HepG2 (cell line): ENCODE data around the gene BTBD19. TPM values are rescaled to one million over a fixed set of nuclear protein-coding genes. Genes with fewer than 3 reads are reported as not detected.

Experiments used
- AHDC1 ChIP-seq: sonication (generic); formaldehyde crosslinking; IDR thresholded peaks from 2 replicates; pipeline ENCODE4 v1.5.1; 2020; ENCODE audit warnings: mild to moderate bottlenecking, missing genetic modification reagents, borderline replicate concordance
- CCDC6 ChIP-seq: sonication (generic); formaldehyde crosslinking; IDR thresholded peaks from 2 replicates; pipeline ENCODE4 v1.8.1; 2022; ENCODE audit warnings: mild to moderate bottlenecking, missing genetic modification reagents, moderate library complexity
- EZH2 ChIP-seq: conservative IDR thresholded peaks from 2 replicates; pipeline ENCODE4 v1.6.1; 2012; ENCODE audit warnings: mild to moderate bottlenecking, low read depth, low read length, moderate library complexity
- KLF12 ChIP-seq: sonication (generic); formaldehyde crosslinking; IDR thresholded peaks from 2 replicates; pipeline ENCODE4 v1.4.0; 2020; ENCODE audit warnings: missing genetic modification reagents, borderline replicate concordance
- MATR3 ChIP-seq: sonication (generic); formaldehyde crosslinking; IDR thresholded peaks from 2 replicates; pipeline ENCODE4 v1.4.0; 2020; ENCODE audit warnings: missing genetic modification reagents
- MEF2D ChIP-seq: sonication (generic); formaldehyde crosslinking; IDR thresholded peaks from 2 replicates; pipeline ENCODE4 v1.5.1; 2020; ENCODE audit warnings: mild to moderate bottlenecking, missing genetic modification reagents
- MEIS2 ChIP-seq: sonication (generic); formaldehyde crosslinking; IDR thresholded peaks from 2 replicates; pipeline ENCODE4 v1.9.0; 2021; ENCODE audit warnings: mild to moderate bottlenecking, missing genetic modification reagents
- MXI1 ChIP-seq: IDR thresholded peaks from 3 replicates; pipeline ENCODE4 v1.6.1; 2012; ENCODE audit warnings: low read depth, low read length, inconsistent platforms, borderline replicate concordance
- NONO ChIP-seq, 2 experiments: fragments of 450-650 bp in 1 of 2; sonication (generic) in 1 of 2; formaldehyde crosslinking in 1 of 2; IDR thresholded peaks in 1 of 2; conservative IDR thresholded peaks in 1 of 2; 2 replicates each; pipeline versions ENCODE4 v1.6.1 to v1.8.0; 2017 to 2022; ENCODE audit warnings: mild to moderate bottlenecking in 1 of 2, missing genetic modification reagents in 1 of 2, moderate library complexity in 1 of 2
- POLR2G ChIP-seq: fragments of 200-400 bp; formaldehyde crosslinking; IDR thresholded peaks from 2 replicates; pipeline ENCODE4 v1.6.1; 2018; ENCODE audit warnings: mild to moderate bottlenecking, low read depth, low read length, moderate library complexity
- RFXAP ChIP-seq: sonication (generic); formaldehyde crosslinking; IDR thresholded peaks from 2 replicates; pipeline ENCODE4 v1.4.0; 2020; ENCODE audit warnings: missing genetic modification reagents, borderline replicate concordance
- SMC3 ChIP-seq: IDR thresholded peaks from 2 replicates; pipeline ENCODE4 v1.6.1; 2011; ENCODE audit warnings: low read length, improper control_type of control experiment
- THAP8 ChIP-seq: sonication (generic); formaldehyde crosslinking; IDR thresholded peaks from 2 replicates; pipeline ENCODE4 v1.5.1; 2020; ENCODE audit warnings: missing genetic modification reagents, mild to moderate bottlenecking, borderline replicate concordance
- XRCC5 ChIP-seq: fragments of 200-400 bp; formaldehyde crosslinking; optimal IDR thresholded peaks from 2 replicates; pipeline ENCODE3; 2017; ENCODE audit warnings: mild to moderate bottlenecking, low read length
- YEATS4 ChIP-seq: sonication (generic); formaldehyde crosslinking; IDR thresholded peaks from 2 replicates; pipeline ENCODE4 v1.4.0; 2020; ENCODE audit warnings: missing genetic modification reagents, borderline replicate concordance
- ZBTB34 ChIP-seq: sonication (generic); formaldehyde crosslinking; IDR thresholded peaks from 2 replicates; pipeline ENCODE4 v1.8.0; 2022; ENCODE audit warnings: mild to moderate bottlenecking, missing genetic modification reagents
- ZNF230 ChIP-seq: sonication (generic); formaldehyde crosslinking; IDR thresholded peaks from 2 replicates; pipeline ENCODE4 v1.4.0; 2020; ENCODE audit warnings: mild to moderate bottlenecking, missing genetic modification reagents
- ZNF432 ChIP-seq: sonication (generic); formaldehyde crosslinking; IDR thresholded peaks from 2 replicates; pipeline ENCODE4 v1.5.0; 2020; ENCODE audit warnings: missing genetic modification reagents, mild to moderate bottlenecking, borderline replicate concordance
- ZNF468 ChIP-seq: sonication (generic); formaldehyde crosslinking; IDR thresholded peaks from 2 replicates; pipeline ENCODE4 v1.8.0; 2022; ENCODE audit warnings: mild to moderate bottlenecking, moderate library complexity, missing genetic modification reagents
- ZNF691 ChIP-seq: sonication (generic); formaldehyde crosslinking; IDR thresholded peaks from 2 replicates; pipeline ENCODE4 v1.4.0; 2020; ENCODE audit warnings: missing genetic modification reagents, low read depth, mild to moderate bottlenecking, borderline replicate concordance
- ZNF777 ChIP-seq: sonication (generic); formaldehyde crosslinking; IDR thresholded peaks from 2 replicates; pipeline ENCODE4 v1.4.0; 2020; ENCODE audit warnings: missing genetic modification reagents
- polyA plus RNA-seq, 8 experiments: library from polyadenylated mRNA; depleted of rRNA in 3 of 8; stranded (reverse) in 7 of 8; unstranded in 1 of 8; fragments of >200 nt; fragmentation: Illumina TruSeq in 4 of 8; extraction: Trizol in 4 of 8; gene quantifications; 2 replicates each; pipeline versions ENCODE4 v1.2.1 to v1.2.3, GENCODE V29; 2011 to 2016; ENCODE audit warnings: low read depth in 4 of 8, missing spikeins in 1 of 8, mixed read lengths in 1 of 8; ENCODE audit not compliant: insufficient read depth in 1 of 8
- total RNA-seq, 5 experiments: library from RNA; depleted of rRNA; stranded (reverse); fragments of >200 nt; fragmentation: Illumina TruSeq; extraction: Trizol; gene quantifications; 2 replicates each; pipeline ENCODE4 v1.2.3, GENCODE V29; 2016; ENCODE audit warnings: low read depth in 1 of 5

The BTBD19 gene
- total and polyA plus RNA-seq, 2 of the 13 experiments (the other 11 are each of a cell fraction or from before 2014, with no cell fraction given): 2.7 to 6.7 TPM

- TF ChIP-seq MEIS2 (CRISPR knock-in tag) (peak; percentile 26; the same call in 1 of the 2 replicates), AHDC1 (CRISPR knock-in tag) (no peak; the same call in 1 of the 2 replicates), MATR3 (CRISPR knock-in tag) (no peak), ZNF432 (no peak), XRCC5 (peak; percentile 27), RFXAP (peak; percentile 42; the same call in 1 of the 2 replicates), EZH2 (no peak), MXI1 (no peak; the same call in 2 of the 3 replicates), YEATS4 (peak; percentile 77), ZNF230 (CRISPR knock-in tag) (peak; percentile 66), CCDC6 (no peak), ZNF468 (CRISPR knock-in tag) (peak; percentile 69; the same call in 1 of the 2 replicates), ZNF691 (peak; percentile 82), NONO (IDR thresholded peaks at IDR 0.05) (no peak), NONO (CRISPR knock-in tag; conservative IDR thresholded peaks at IDR 0.05) (peak; percentile 94), SMC3 (no peak), THAP8 (CRISPR knock-in tag) (no peak), POLR2G (peak; percentile 73), ZNF777 (CRISPR knock-in tag) (peak; percentile 97), KLF12 (CRISPR knock-in tag) (no peak), ZBTB34 (peak; percentile 37; the same call in 1 of the 2 replicates), MEF2D (CRISPR knock-in tag) (peak; percentile 68; the same call in 1 of the 2 replicates)
These were observed 18.3 kb downstream of the BTBD19 start (continued) for GRCh38 chr1:44826375-44827196.
